Fibroblast of lung (primary cell): ENCODE results near the gene FEM1C. TPM values are rescaled to one million over a fixed set of nuclear protein-coding genes. Genes with fewer than 3 reads are reported as not detected.
A peak's percentile ranks its signal among the peaks of the same experiment; 100 is the strongest.

Source experiments
- DNase-seq, 2 donors: peaks; one replicate each; pipeline versions ENCODE4 v3.0.0 to v3.0.0-alpha.2; 2010; ENCODE audit warnings: low read depth in 2 of 2
- H2AFZ ChIP-seq: 2 replicates; pipeline ENCODE4 v1.5.1; 2012; ENCODE audit warnings: low read length, control low read depth, inconsistent platforms
- H3K27ac ChIP-seq: 2 replicates; pipeline ENCODE4 v1.5.1; 2011; ENCODE audit warnings: low read length, control low read depth; ENCODE audit not compliant: insufficient read depth
- H3K27me3 ChIP-seq: 2 replicates; pipeline ENCODE4 v1.5.1; 2011; ENCODE audit warnings: mild to moderate bottlenecking, low read length; ENCODE audit not compliant: control insufficient read depth, insufficient read depth
- H3K36me3 ChIP-seq: 2 replicates; pipeline ENCODE4 v1.5.1; 2011; ENCODE audit warnings: low read length; ENCODE audit not compliant: control insufficient read depth, insufficient read depth
- H3K4me1 ChIP-seq: 2 replicates; pipeline ENCODE4 v1.5.1; 2011; ENCODE audit warnings: low read length; ENCODE audit not compliant: control insufficient read depth, insufficient read depth; ENCODE audit errors: extremely low read depth
- H3K4me2 ChIP-seq: 2 replicates; pipeline ENCODE4 v1.5.1; 2011; ENCODE audit warnings: low read length, control low read depth; ENCODE audit not compliant: insufficient read depth; ENCODE audit errors: extremely low read depth
- H3K4me3 ChIP-seq, 4 experiments: fragments of 200-600 bp in 1 of 4; sonication (generic) in 1 of 4; replicated peaks in 1 of 4; 2 replicates each; pipeline ENCODE4 v1.5.1; 2011 to 2016; ENCODE audit warnings: low read length in 4 of 4, low read depth in 3 of 4, mild to moderate bottlenecking in 3 of 4, control low read depth in 2 of 4, inconsistent platforms in 1 of 4, mixed read lengths in 1 of 4; ENCODE audit not compliant: insufficient read depth in 1 of 4; ENCODE audit errors: control extremely low read depth in 1 of 4
- H3K79me2 ChIP-seq: 2 replicates; pipeline ENCODE4 v1.5.1; 2012; ENCODE audit warnings: mild to moderate bottlenecking, low read length, inconsistent platforms; ENCODE audit not compliant: control insufficient read depth, insufficient read depth
- H3K9ac ChIP-seq: 2 replicates; pipeline ENCODE4 v1.5.1; 2011; ENCODE audit warnings: mild to moderate bottlenecking, low read length, control low read depth; ENCODE audit not compliant: insufficient read depth
- H3K9me3 ChIP-seq: 2 replicates; pipeline ENCODE4 v1.5.1; 2012; ENCODE audit warnings: low read depth, low read length; ENCODE audit not compliant: control insufficient read depth, insufficient read depth
- H4K20me1 ChIP-seq: 2 replicates; pipeline ENCODE4 v1.5.1; 2011; ENCODE audit warnings: low read length; ENCODE audit not compliant: control insufficient read depth, insufficient read depth; ENCODE audit errors: extremely low read depth
- CTCF ChIP-seq, 2 donors: IDR thresholded peaks in 1 of 2; conservative IDR thresholded peaks in 1 of 2; 1 replicate in 1 of 2; 2 replicates in 1 of 2; pipeline ENCODE4 v1.5.1; 2011 to 2012; ENCODE audit warnings: low read length in 2 of 2, control low read depth in 1 of 2, inconsistent platforms in 1 of 2, low read depth in 1 of 2, mild to moderate bottlenecking in 1 of 2
- EZH2 ChIP-seq: IDR thresholded peaks from 2 replicates; pipeline ENCODE4 v1.5.1; 2012; ENCODE audit warnings: low read length, control low read depth, mild to moderate bottlenecking; ENCODE audit errors: missing control alignments
- polyA plus RNA-seq, 2 donors: library from polyadenylated mRNA; depleted of rRNA in 1 of 2; stranded (reverse) in 1 of 2; unstranded in 1 of 2; fragments of >200 nt; gene quantifications; 2 replicates each; pipeline ENCODE4 v1.2.1, GENCODE V29; 2011 to 2012; ENCODE audit warnings: missing spikeins in 1 of 2
- total RNA-seq: library from RNA; depleted of rRNA; stranded (reverse); fragments of >200 nt; gene quantifications from 2 replicates; pipeline ENCODE4 v1.2.1, GENCODE V29; 2014

Gene FEM1C
- total and polyA plus RNA-seq, 2 donors (not counting 1 experiment from before 2014, with no cell fraction given) = 26.4 to 53.2 TPM

DNA sequence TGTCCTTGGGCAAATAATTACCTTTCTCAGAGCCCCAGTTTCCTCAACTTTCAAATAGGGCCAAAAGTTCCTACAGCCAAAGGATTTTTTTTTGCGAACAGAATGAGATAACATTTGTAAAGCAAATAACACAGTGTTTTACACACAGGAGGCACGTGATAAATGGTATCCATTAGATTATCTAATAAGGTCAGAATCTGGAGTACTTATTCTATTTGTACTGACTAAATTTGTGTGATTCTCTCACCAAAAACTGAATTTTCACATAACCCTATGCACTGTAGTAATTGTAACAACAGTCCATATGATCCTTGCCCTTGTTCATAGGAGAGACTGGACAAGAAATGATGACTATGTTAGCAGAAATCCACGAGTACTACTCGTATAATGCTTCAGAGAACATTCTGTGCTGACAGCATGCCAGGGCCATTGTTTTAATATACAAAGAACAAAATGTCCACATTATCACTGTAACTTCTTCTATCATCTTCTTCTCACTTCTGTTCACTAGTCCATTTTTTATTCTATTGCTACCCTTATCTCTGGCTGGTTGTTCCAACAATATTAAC lies 13.9 kb upstream of the FEM1C start:
- Histone ChIP-seq H3K4me1 (peaks cover 9% of the 10 kb centered on the region), H3K79me2 (no peaks in the 10 kb centered on the region), H2AFZ (no peak overlapping the region), H3K9me3 (no peaks in the 10 kb centered on the region), H3K27ac (peak overlapping the region; percentile 43), H3K9ac (no peak overlapping the region), H3K4me2 (no peak overlapping the region), H3K27me3 (no peaks in the 10 kb centered on the region), H3K4me3 (no peak overlapping the region), H3K36me3 (no peaks in the 10 kb centered on the region), H4K20me1 (no peaks in the 10 kb centered on the region)
- peak in 1 of 2 donors; percentile 70 for DNase-seq
- TF ChIP-seq EZH2 = no peak
- no peak for TF ChIP-seq CTCF (conservative IDR thresholded peaks at IDR 0.05 in 1 of 2, IDR thresholded peaks at IDR 0.05 in 1 of 2; ENCODE audit: low read depth in 1 of 2, low read length in 2 of 2)

DNA sequence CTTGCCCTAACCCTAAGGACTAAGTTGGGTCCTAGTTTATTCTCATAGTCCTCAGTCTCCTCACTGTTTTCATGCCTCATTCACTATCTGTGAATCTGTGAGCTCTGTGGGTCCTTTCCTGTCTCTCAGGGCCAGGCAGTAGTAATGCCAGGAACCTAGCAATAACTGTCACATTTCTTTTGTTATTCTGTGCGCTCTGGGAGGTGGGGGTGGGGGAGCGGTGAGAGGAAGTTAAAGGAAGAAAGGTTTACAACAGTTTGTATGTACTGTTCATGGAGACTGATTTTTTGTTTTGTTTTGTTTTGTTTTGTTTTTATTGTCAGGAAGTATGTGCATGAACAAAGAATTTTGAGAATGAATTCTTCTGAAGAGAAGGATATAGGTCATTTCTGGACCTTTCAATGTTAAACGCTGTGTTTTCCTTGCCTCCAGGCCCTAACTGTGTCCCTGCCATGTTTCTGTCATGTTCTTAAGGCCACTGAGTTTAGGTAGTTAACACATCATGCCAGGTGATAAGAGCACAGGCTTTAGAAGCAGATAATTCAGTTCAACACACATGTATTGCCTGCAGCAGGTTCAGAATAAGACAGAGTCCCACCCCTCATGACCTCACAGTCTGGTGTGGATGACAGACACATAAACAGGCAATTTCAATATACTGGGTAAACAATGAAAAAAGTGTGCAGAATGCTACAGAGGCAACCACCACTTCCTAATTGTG lies 13.3 kb upstream of the FEM1C start:
- no peak for DNase-seq
- no peaks in the 10 kb centered on the region for H3K36me3 ChIP-seq
- H3K4me2 ChIP-seq = no peak overlapping the region
- no peaks in the 10 kb centered on the region for H3K79me2 ChIP-seq
- TF ChIP-seq CTCF (conservative IDR thresholded peaks at IDR 0.05 in 1 of 2, IDR thresholded peaks at IDR 0.05 in 1 of 2; ENCODE audit: low read depth in 1 of 2, low read length in 2 of 2) (no peak), EZH2 (no peak)
- no peaks in the 10 kb centered on the region for H3K27me3 ChIP-seq
- no peak overlapping the region for H3K9ac ChIP-seq
- H3K9me3 ChIP-seq = no peaks in the 10 kb centered on the region
- no peak overlapping the region for H3K27ac ChIP-seq
- peaks cover 9% of the 10 kb centered on the region for H3K4me1 ChIP-seq
- no peak overlapping the region for H3K4me3 ChIP-seq
- H4K20me1 ChIP-seq = no peaks in the 10 kb centered on the region
- H2AFZ ChIP-seq = peak overlapping the region; percentile 45

DNA sequence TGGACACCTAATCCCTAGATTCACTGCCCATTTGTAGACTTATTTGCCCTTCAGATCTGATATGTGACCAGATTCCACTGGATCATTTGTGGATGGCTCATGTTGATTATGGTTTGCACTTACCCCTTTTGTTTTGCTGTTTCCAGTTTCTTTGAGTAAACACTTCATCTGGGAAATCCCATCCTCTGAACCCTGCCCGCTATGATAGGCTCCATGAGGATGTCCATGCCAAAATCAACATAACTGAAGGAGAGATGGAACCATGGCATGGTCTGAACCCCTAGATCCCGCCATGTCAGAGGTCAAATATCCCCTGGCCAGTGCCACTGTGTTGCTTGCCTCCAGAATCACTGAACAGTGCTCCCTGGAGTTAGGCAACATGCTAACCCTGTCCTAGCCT lies 11.7 kb upstream of the FEM1C start:
- H2AFZ ChIP-seq = no peak overlapping the region
- TF ChIP-seq EZH2 = no peak
- TF ChIP-seq CTCF (conservative IDR thresholded peaks at IDR 0.05 in 1 of 2, IDR thresholded peaks at IDR 0.05 in 1 of 2; ENCODE audit: low read depth in 1 of 2, low read length in 2 of 2) = no peak

More for the DNA sequence above, 11.7 kb upstream of the FEM1C start:
- Histone ChIP-seq H3K9ac (no peak overlapping the region), H3K79me2 (no peaks in the 10 kb centered on the region), H3K27ac (no peak overlapping the region), H3K4me3 (no peak overlapping the region), H3K27me3 (no peaks in the 10 kb centered on the region), H3K36me3 (no peaks in the 10 kb centered on the region), H3K4me1 (peaks cover 9% of the 10 kb centered on the region), H3K9me3 (no peaks in the 10 kb centered on the region), H3K4me2 (no peak overlapping the region), H4K20me1 (no peaks in the 10 kb centered on the region)
- no peak for DNase-seq
